ENCODE results near the gene TSPAN14.

DNA sequence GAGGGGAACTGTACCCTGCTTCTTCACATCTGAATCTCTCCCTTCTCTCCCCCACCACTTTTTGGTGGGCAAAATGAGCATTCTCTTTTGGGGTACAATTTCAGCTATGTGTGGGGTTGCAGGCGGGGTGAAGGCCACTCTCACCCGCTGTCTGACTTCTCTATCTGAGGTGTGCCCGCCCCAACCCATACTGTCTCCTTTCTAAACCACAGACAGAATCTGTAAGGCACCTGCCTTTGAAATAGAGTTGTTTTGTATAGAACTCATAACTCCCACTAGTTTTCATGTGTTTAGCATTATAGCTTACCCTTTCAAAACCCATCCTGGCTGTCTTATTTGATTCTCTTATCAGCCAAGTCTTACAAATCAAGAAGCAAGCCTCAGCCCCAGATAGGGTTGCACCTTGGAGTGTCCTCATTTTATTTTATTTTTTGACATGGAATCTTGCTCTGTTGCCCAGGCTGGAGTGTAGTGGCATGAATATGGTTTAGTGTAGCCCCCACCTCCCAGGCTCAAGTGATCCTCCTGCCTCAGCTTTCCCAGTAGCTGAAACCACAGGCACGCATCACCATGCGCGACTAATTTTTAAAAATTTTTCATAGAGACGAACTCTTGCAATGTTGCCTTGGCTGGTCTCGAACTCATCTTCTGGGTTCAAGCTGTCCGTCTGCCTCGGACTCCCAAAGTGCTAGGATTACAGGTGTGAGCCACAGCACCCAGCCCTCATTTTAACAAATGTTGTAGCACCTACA lies 11.9 kb downstream of the TSPAN14 start:
- TF ChIP-seq CTCF (conservative IDR thresholded peaks at IDR 0.05; ENCODE audit: low read length): no peak
- no peak for TF ChIP-seq EZH2phosphoT487 (IDR thresholded peaks at IDR 0.05; ENCODE audit: borderline replicate concordance, low read depth, low read length)
